ENCODE data around the gene HCRTR1. TPM values are rescaled to one million over a fixed set of nuclear protein-coding genes. Genes with fewer than 3 reads are reported as not detected.

HCRTR1 gene
- total and polyA plus RNA-seq, 10 of the 15 experiments (the other 5 are each of a cell fraction or from before 2014, with no cell fraction given) = not detected

- SMC1A ChIA-PET (ENCODE audit: uncharacterized antibody, unreplicated experiment) = interaction anchor here (0.6 to 3.5 kb wide), 12 partner anchors 11 to 172 kb away, joined by 3 to 17 read pairs (median 4); no protein-coding TSS in a partner anchor
- RAD21 ChIA-PET (ENCODE audit: unreplicated experiment) = interaction anchor here (0.9 to 3.4 kb wide), 7 partner anchors 23 to 199 kb away, joined by 3 to 13 read pairs (median 5); no protein-coding TSS in a partner anchor
- no peak overlapping the region for H3K27ac ChIP-seq (ENCODE audit: control insufficient read depth, insufficient read depth)
- H3K36me3 ChIP-seq (ENCODE audit: control insufficient read depth in 2 of 2, insufficient read depth in 2 of 2, low read length in 1 of 2) = no peaks in the 10 kb centered on the region
- H3K9ac ChIP-seq (ENCODE audit: control insufficient read depth, insufficient read depth, low read length) = no peak overlapping the region
- H3K4me2 ChIP-seq (ENCODE audit: control insufficient read depth, insufficient read depth) = no peak overlapping the region
- no peak overlapping the region for H3K4me3 ChIP-seq
- BruUV-seq (replicated peaks) = no TSS peak
- in situ Hi-C loops (cut with MboI) (no loop called here), intact Hi-C loops (cut with micrococcal nuclease; ENCODE audit: unreplicated experiment) (loop anchor here (1.0 to 2.0 kb wide), 2 partner anchors 25 to 30 kb away; no protein-coding TSS in a partner anchor)
- H4K20me1 ChIP-seq (ENCODE audit: control insufficient read depth, insufficient read depth) = no peaks in the 10 kb centered on the region
- ATAC-seq = peak; percentile 100
- H2AFZ ChIP-seq (ENCODE audit: control insufficient read depth, low read depth, low read length) = no peak overlapping the region
- DNase-seq (ENCODE audit: low read depth, low spot score) = peak; percentile 26
- 36% methylated on average over 10 of the region's 10 CpGs for WGBS (ENCODE audit: insufficient coverage, insufficient replicate concordance, low lambda C conversion rate, missing lambda C conversion rate)
- H3K9me3 ChIP-seq (replicated peaks; ENCODE audit: control insufficient read depth, insufficient read depth, low read length) = no peaks in the 10 kb centered on the region
- no peaks in the 10 kb centered on the region for H3K27me3 ChIP-seq (replicated peaks in 1 of 2; ENCODE audit: control insufficient read depth in 2 of 2, insufficient read depth in 2 of 2, low read length in 1 of 2)
- H3K4me1 ChIP-seq (ENCODE audit: control insufficient read depth, insufficient read depth, low read length) = no peaks in the 10 kb centered on the region; the same call in 1 of the 2 replicates
- FAIRE-seq = peak; percentile 87
- POLR2A ChIA-PET = interaction anchor here (0.9 to 1.4 kb wide), 3 partner anchors 10 to 83 kb away, joined by 3 to 4 read pairs (median 3); no protein-coding TSS in a partner anchor
- no peaks in the 10 kb centered on the region for H3K79me2 ChIP-seq (ENCODE audit: control insufficient read depth, insufficient read depth, low read length)
- CTCF ChIA-PET = interaction anchor here (0.5 to 5.1 kb wide), 20 partner anchors 9 to 408 kb away, joined by 3 to 39 read pairs (median 6); partner anchors contain the start of gene FABP3
- no peak for TF ChIP-seq TARDBP (IDR thresholded peaks at IDR 0.05; ENCODE audit: borderline replicate concordance)
- TF ChIP-seq PAX8 (IDR thresholded peaks at IDR 0.05) = no peak
- peak; percentile 32; the same call in 1 of the 2 replicates for TF ChIP-seq IKZF1 (conservative IDR thresholded peaks at IDR 0.05)
- 0 out of 2 replicates have a peak, but pooled peaks have one; percentile 31 for TF ChIP-seq IRF4 (IDR thresholded peaks at IDR 0.05; ENCODE audit: low read depth, low read length)
- peak; percentile 85 for TF ChIP-seq SMC3 (IDR thresholded peaks at IDR 0.05; ENCODE audit: borderline replicate concordance, low read length)
- no peak for TF ChIP-seq POLR2AphosphoS2 (IDR thresholded peaks at IDR 0.05; ENCODE audit: low read depth, low read length)
- TF ChIP-seq ZBTB11 (CRISPR knock-in tag; IDR thresholded peaks at IDR 0.05) = no peak
- TF ChIP-seq ZNF687 (IDR thresholded peaks at IDR 0.05) = no peak
- TF ChIP-seq BACH1 (IDR thresholded peaks at IDR 0.05; ENCODE audit: borderline replicate concordance) = no peak
- TF ChIP-seq, protein P1, sequence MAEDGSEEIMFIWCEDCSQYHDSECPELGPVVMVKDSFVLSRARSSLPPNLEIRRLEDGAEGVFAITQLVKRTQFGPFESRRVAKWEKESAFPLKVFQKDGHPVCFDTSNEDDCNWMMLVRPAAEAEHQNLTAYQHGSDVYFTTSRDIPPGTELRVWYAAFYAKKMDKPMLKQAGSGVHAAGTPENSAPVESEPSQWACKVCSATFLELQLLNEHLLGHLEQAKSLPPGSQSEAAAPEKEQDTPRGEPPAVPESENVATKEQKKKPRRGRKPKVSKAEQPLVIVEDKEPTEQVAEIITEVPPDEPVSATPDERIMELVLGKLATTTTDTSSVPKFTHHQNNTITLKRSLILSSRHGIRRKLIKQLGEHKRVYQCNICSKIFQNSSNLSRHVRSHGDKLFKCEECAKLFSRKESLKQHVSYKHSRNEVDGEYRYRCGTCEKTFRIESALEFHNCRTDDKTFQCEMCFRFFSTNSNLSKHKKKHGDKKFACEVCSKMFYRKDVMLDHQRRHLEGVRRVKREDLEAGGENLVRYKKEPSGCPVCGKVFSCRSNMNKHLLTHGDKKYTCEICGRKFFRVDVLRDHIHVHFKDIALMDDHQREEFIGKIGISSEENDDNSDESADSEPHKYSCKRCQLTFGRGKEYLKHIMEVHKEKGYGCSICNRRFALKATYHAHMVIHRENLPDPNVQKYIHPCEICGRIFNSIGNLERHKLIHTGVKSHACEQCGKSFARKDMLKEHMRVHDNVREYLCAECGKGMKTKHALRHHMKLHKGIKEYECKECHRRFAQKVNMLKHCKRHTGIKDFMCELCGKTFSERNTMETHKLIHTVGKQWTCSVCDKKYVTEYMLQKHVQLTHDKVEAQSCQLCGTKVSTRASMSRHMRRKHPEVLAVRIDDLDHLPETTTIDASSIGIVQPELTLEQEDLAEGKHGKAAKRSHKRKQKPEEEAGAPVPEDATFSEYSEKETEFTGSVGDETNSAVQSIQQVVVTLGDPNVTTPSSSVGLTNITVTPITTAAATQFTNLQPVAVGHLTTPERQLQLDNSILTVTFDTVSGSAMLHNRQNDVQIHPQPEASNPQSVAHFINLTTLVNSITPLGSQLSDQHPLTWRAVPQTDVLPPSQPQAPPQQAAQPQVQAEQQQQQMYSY (CRISPR knock-in tag; IDR thresholded peaks at IDR 0.05) = no peak
- no peak for TF ChIP-seq MTA3 (IDR thresholded peaks at IDR 0.05; ENCODE audit: borderline replicate concordance, low read length)
Measured at GRCh38 chr1:31593770-31594632, 23.5 kb upstream of the HCRTR1 start.
